WTC11 (cell line): Measurements from ENCODE around the gene ZIC2. TPM values are rescaled to one million over a fixed set of nuclear protein-coding genes. Genes with fewer than 3 reads are reported as not detected.

Experiments used
- ATAC-seq: fragments of 200-7000 bp; cut with Tn5 transposase; 2 replicates; pipeline ENCODE4 v1.10.0; 2021; ENCODE audit warnings: mild to moderate bottlenecking, moderate library complexity
- CTCF ChIA-PET: fragments of 300-600 bp; sonication (Branson Sonifier 250); formaldehyde crosslinking; loops from one replicate; lab custom pipeline; 2021; ENCODE audit warnings: antibody characterized with exemption; lab: Charles Lee
- POLR2A ChIA-PET: fragments of 350-600 bp; sonication (Branson Sonifier 250); formaldehyde crosslinking; loops from one replicate; lab custom pipeline; 2021; ENCODE audit warnings: antibody characterized with exemption; lab: Charles Lee
- DNase-seq: peaks from one replicate; pipeline ENCODE4 v3.0.0; 2021; ENCODE audit warnings: low spot score
- H3K27ac Mint-ChIP-seq: 2 replicates; pipeline ENCODE4 v1.8.0; 2021; ENCODE audit warnings: mixed read lengths
- H3K27me3 Mint-ChIP-seq: 2 replicates; pipeline ENCODE4 v1.8.0; 2021; ENCODE audit warnings: low read depth, mild to moderate bottlenecking, moderate library complexity, mixed read lengths
- H3K36me3 Mint-ChIP-seq: 2 replicates; pipeline ENCODE4 v1.8.0; 2021; ENCODE audit warnings: mixed read lengths
- H3K4me1 Mint-ChIP-seq: 2 replicates; pipeline ENCODE4 v1.8.0; 2022; ENCODE audit warnings: mixed read lengths
- H3K4me3 Mint-ChIP-seq: 2 replicates; pipeline ENCODE4 v1.8.0; 2021; ENCODE audit warnings: mild to moderate bottlenecking, moderate library complexity, mixed read lengths
- H3K9me3 Mint-ChIP-seq: 2 replicates; pipeline ENCODE4 v1.8.0; 2021; ENCODE audit warnings: mixed read lengths
- ATF3 ChIP-seq: sonication (generic); formaldehyde crosslinking; conservative IDR thresholded peaks from 2 replicates; pipeline ENCODE4 v1.8.1; 2022; ENCODE audit warnings: mild to moderate bottlenecking, missing genetic modification reagents
- CREM ChIP-seq: sonication (generic); formaldehyde crosslinking; IDR thresholded peaks from 2 replicates; pipeline ENCODE4 v1.8.1; 2022; ENCODE audit warnings: mild to moderate bottlenecking, missing genetic modification reagents, moderate library complexity
- ERG ChIP-seq: fragments of 250-450 bp; sonication (Bioruptor Pico); IDR thresholded peaks from 2 replicates; pipeline ENCODE4 v1.8.0; 2021; ENCODE audit warnings: mild to moderate bottlenecking
- IRF2 ChIP-seq: sonication (generic); formaldehyde crosslinking; IDR thresholded peaks from 2 replicates; pipeline ENCODE4 v1.8.0; 2022; ENCODE audit warnings: low read depth, missing genetic modification reagents, borderline replicate concordance
- JAZF1 ChIP-seq: fragments of 250-450 bp; sonication (Bioruptor Pico); IDR thresholded peaks from 2 replicates; pipeline ENCODE4 v1.9.0; 2021; ENCODE audit warnings: moderate library complexity, mild to moderate bottlenecking, inconsistent platforms
- MAX ChIP-seq: sonication (generic); formaldehyde crosslinking; IDR thresholded peaks from 2 replicates; pipeline ENCODE4 v1.8.0; 2022; ENCODE audit warnings: mild to moderate bottlenecking, missing genetic modification reagents
- MXD4 ChIP-seq: fragments of 250-450 bp; sonication (Bioruptor Pico); IDR thresholded peaks from 2 replicates; pipeline ENCODE4 v1.8.0; 2021; ENCODE audit warnings: mild to moderate bottlenecking, moderate library complexity, borderline replicate concordance
- MYBL2 ChIP-seq: sonication (generic); formaldehyde crosslinking; IDR thresholded peaks from 2 replicates; pipeline ENCODE4 v1.8.1; 2023; ENCODE audit warnings: mild to moderate bottlenecking, moderate library complexity, missing genetic modification reagents
- NFATC4 ChIP-seq: fragments of 250-450 bp; sonication (Bioruptor Pico); IDR thresholded peaks from 2 replicates; pipeline ENCODE4 v1.9.0; 2021; ENCODE audit warnings: mild to moderate bottlenecking
- NFE2L1 ChIP-seq: sonication (generic); formaldehyde crosslinking; IDR thresholded peaks from 2 replicates; pipeline ENCODE4 v1.8.1; 2023; ENCODE audit warnings: missing genetic modification reagents
- NR1H2 ChIP-seq: sonication (generic); formaldehyde crosslinking; IDR thresholded peaks from 2 replicates; pipeline ENCODE4 v1.9.0; 2021; ENCODE audit warnings: mild to moderate bottlenecking, moderate library complexity, missing genetic modification reagents
- NR2C2 ChIP-seq: sonication (generic); formaldehyde crosslinking; IDR thresholded peaks from 2 replicates; pipeline ENCODE4 v1.8.0; 2022; ENCODE audit warnings: mild to moderate bottlenecking, missing genetic modification reagents
- OVOL2 ChIP-seq: fragments of 250-450 bp; sonication (Bioruptor Pico); IDR thresholded peaks from 2 replicates; pipeline ENCODE4 v1.9.0; 2021; ENCODE audit warnings: mild to moderate bottlenecking, borderline replicate concordance
- SMAD4 ChIP-seq: sonication (generic); formaldehyde crosslinking; IDR thresholded peaks from 2 replicates; pipeline ENCODE4 v1.8.0; 2022; ENCODE audit warnings: mild to moderate bottlenecking, missing genetic modification reagents
- STAT6 ChIP-seq: sonication (generic); formaldehyde crosslinking; conservative IDR thresholded peaks from 2 replicates; pipeline ENCODE4 v1.8.1; 2023; ENCODE audit warnings: mild to moderate bottlenecking, low read depth, missing genetic modification reagents, moderate library complexity
- TEAD1 ChIP-seq: sonication (generic); formaldehyde crosslinking; IDR thresholded peaks from 2 replicates; pipeline ENCODE4 v1.8.0; 2022; ENCODE audit warnings: mild to moderate bottlenecking, missing genetic modification reagents
- TEAD4 ChIP-seq: sonication (generic); formaldehyde crosslinking; IDR thresholded peaks from 2 replicates; pipeline ENCODE4 v1.8.0; 2022; ENCODE audit warnings: mild to moderate bottlenecking, missing genetic modification reagents
- TP53 ChIP-seq: sonication (generic); formaldehyde crosslinking; IDR thresholded peaks from 2 replicates; pipeline ENCODE4 v1.8.1; 2023; ENCODE audit warnings: mild to moderate bottlenecking, missing genetic modification reagents
- ZNF121 ChIP-seq: sonication (generic); formaldehyde crosslinking; IDR thresholded peaks from 2 replicates; pipeline ENCODE4 v1.8.0; 2023; ENCODE audit warnings: missing genetic modification reagents
- ZNF219 ChIP-seq: sonication (generic); formaldehyde crosslinking; IDR thresholded peaks from 2 replicates; pipeline ENCODE4 v1.8.0; 2023; ENCODE audit warnings: missing genetic modification reagents, mild to moderate bottlenecking, borderline replicate concordance
- ZNF416 ChIP-seq: fragments of 250-450 bp; sonication (Bioruptor Pico); IDR thresholded peaks from 2 replicates; pipeline ENCODE4 v1.9.0; 2021; ENCODE audit warnings: mild to moderate bottlenecking, inconsistent platforms
- ZNF423 ChIP-seq: fragments of 250-450 bp; sonication (Bioruptor Pico); IDR thresholded peaks from 2 replicates; pipeline ENCODE4 v2.1.2; 2022; ENCODE audit warnings: mild to moderate bottlenecking, moderate library complexity
- ZNF425 ChIP-seq: fragments of 250-450 bp; sonication (Bioruptor Pico); conservative IDR thresholded peaks from 2 replicates; pipeline ENCODE4 v1.9.0; 2021; ENCODE audit warnings: mild to moderate bottlenecking
- total RNA-seq: library from RNA; stranded (reverse); gene quantifications from 3 replicates; pipeline ENCODE4 v1.2.3, GENCODE V29; 2021
- TF ChIP-seq, protein P1 (sequence below): fragments of 250-450 bp; sonication (Bioruptor Pico); IDR thresholded peaks from 2 replicates; pipeline ENCODE4 v1.9.0; 2021; ENCODE audit warnings: mild to moderate bottlenecking
- TF ChIP-seq, protein P2 (sequence below): sonication (generic); formaldehyde crosslinking; IDR thresholded peaks from 2 replicates; pipeline ENCODE4 v1.8.1; 2023; ENCODE audit warnings: mild to moderate bottlenecking, missing genetic modification reagents

The ZIC2 gene
- total RNA-seq, 1 experiment from 2014 or later, result 344 TPM

GRCh38 chr13:99978799-99979452, 2.7 kb upstream of the ZIC2 start (continued):
- TF ChIP-seq ERG (CRISPR knock-in tag), result no peak

DNA sequence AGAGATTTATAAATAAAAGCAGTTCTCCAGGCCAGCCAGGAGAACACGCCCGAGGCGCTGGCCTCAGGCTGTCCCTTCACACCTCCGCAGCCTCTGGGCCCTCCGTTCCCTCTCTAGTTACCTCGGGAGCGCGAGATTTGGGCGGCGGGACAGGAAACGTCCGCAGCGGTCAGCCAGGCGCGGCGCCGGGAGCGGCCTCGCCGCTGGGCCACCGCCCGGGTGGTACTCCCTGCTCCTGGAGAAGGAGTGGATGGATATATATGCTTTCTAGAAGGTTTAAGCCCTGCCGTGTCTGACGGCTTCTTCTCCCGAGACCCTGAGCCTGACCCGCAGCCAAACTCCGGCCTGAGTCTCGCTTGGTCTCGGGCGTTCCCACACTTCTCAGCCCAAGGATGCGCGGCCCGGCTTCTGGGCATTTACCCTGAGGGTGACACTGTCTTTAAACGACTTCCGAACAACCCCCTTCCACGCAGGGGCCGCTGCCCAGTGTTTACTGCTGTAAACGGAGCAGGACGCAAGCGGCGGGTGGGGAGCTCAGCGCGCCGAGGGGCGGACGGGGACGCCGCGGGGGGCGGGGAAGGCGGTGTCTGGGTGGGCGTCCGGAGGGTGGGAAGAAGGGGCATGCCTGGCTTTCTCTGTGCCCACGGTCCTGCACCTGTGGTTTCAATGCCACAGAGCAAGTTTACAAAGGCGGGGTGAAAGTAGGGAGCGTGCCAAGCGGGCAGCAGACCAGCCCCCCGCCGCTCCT, 2.0 kb upstream of the ZIC2 start:
- POLR2A ChIA-PET, result interaction anchor here (0.6 to 7.1 kb wide), 12 partner anchors 9 to 292 kb away, joined by 3 to 67 read pairs (median 6); partner anchors contain the start of genes PCCA and ZIC5
- ATAC-seq (no peak), DNase-seq (peak; percentile 69)
- CTCF ChIA-PET, result interaction anchor here (1.0 to 2.0 kb wide), 5 partner anchors 9 to 324 kb away, joined by 3 to 9 read pairs (median 4); partner anchors contain the start of gene ZIC5
- Mint-ChIP-seq H3K27ac (peak overlapping the region; percentile 96), H3K27me3 (peaks cover 38% of the 10 kb centered on the region), H3K4me3 (peak overlapping the region; percentile 76), H3K36me3 (peaks cover 22% of the 10 kb centered on the region), H3K9me3 (no peaks in the 10 kb centered on the region), H3K4me1 (peaks cover 42% of the 10 kb centered on the region)
- TF ChIP-seq NR1H2 (CRISPR knock-in tag) (no peak), MXD4 (CRISPR knock-in tag) (no peak), NFATC4 (CRISPR knock-in tag) (no peak), ATF3 (CRISPR knock-in tag) (no peak), TEAD1 (CRISPR knock-in tag) (no peak), STAT6 (CRISPR knock-in tag) (no peak), MAX (CRISPR knock-in tag) (0 out of 2 replicates have a peak, but pooled peaks have one; percentile 30), NFE2L1 (CRISPR knock-in tag) (no peak), ZNF121 (CRISPR knock-in tag) (no peak), MYBL2 (CRISPR knock-in tag) (0 out of 2 replicates have a peak, but pooled peaks have one; percentile 61), JAZF1 (no peak), SMAD4 (CRISPR knock-in tag) (no peak), IRF2 (no peak), CREM (CRISPR knock-in tag) (no peak), TP53 (peak; percentile 45; the same call in 1 of the 2 replicates), OVOL2 (CRISPR knock-in tag) (no peak), ZNF219 (CRISPR knock-in tag) (no peak), ERG (CRISPR knock-in tag) (no peak), ZNF416 (no peak), ZNF423 (CRISPR knock-in tag) (no peak), NR2C2 (no peak), ZNF425 (CRISPR knock-in tag) (no peak), TEAD4 (0 out of 2 replicates have a peak, but pooled peaks have one; percentile 26)
- TF ChIP-seq, protein P1, sequence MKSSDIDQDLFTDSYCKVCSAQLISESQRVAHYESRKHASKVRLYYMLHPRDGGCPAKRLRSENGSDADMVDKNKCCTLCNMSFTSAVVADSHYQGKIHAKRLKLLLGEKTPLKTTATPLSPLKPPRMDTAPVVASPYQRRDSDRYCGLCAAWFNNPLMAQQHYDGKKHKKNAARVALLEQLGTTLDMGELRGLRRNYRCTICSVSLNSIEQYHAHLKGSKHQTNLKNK (CRISPR knock-in tag), result no peak
- TF ChIP-seq, protein P2, sequence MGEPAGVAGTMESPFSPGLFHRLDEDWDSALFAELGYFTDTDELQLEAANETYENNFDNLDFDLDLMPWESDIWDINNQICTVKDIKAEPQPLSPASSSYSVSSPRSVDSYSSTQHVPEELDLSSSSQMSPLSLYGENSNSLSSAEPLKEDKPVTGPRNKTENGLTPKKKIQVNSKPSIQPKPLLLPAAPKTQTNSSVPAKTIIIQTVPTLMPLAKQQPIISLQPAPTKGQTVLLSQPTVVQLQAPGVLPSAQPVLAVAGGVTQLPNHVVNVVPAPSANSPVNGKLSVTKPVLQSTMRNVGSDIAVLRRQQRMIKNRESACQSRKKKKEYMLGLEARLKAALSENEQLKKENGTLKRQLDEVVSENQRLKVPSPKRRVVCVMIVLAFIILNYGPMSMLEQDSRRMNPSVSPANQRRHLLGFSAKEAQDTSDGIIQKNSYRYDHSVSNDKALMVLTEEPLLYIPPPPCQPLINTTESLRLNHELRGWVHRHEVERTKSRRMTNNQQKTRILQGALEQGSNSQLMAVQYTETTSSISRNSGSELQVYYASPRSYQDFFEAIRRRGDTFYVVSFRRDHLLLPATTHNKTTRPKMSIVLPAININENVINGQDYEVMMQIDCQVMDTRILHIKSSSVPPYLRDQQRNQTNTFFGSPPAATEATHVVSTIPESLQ (CRISPR knock-in tag), result no peak
